ENCODE measurements around the gene NAGS. TPM values are rescaled to one million over a fixed set of nuclear protein-coding genes. Genes with fewer than 3 reads are reported as not detected.
A peak's percentile ranks its signal among the peaks of the same experiment; 100 is the strongest.
"Not testable (repeated sequence)": the region's sequence is repeated elsewhere in the genome, so short reads cannot be mapped to it uniquely, and the experiment has no call there.

Gene NAGS
- total RNA-seq, 1 donor from 2014 or later: 1.0 TPM

DNA sequence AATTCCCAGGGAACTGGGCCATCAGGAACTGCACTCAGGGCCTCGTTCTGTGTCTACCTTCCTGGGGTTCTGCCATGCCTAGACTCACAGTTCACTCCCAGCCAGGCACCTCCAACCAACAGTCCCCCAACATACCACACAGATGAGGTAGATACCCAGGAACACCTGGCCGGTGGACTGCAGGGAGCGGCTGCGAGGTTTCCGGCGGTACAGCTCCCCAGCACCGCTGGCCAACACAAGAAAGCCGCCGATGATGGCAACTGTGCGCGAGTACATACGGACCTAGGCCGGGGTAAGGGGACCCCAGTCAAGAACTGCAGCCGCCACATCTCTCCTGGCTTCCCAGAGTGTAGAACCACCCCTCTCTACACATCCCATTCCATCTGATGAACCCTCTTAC lies 8.5 kb downstream of the NAGS start:
- DNase-seq (ENCODE audit: low read depth) (no peak), FAIRE-seq (no peak)
- H3K9me3 ChIP-seq (ENCODE audit: insufficient read depth, low read depth, low read length): no peaks in the 10 kb centered on the region
- no peaks in the 10 kb centered on the region for H3K27me3 ChIP-seq (ENCODE audit: insufficient read depth, low read length)
- no peak overlapping the region for H3K4me3 ChIP-seq (ENCODE audit: insufficient read depth, low read depth, low read length)
- peaks cover 13% of the 10 kb centered on the region for H4K20me1 ChIP-seq (ENCODE audit: insufficient read depth, low read length)
- H3K9ac ChIP-seq (ENCODE audit: low read length): no peak overlapping the region
- H3K36me3 ChIP-seq (ENCODE audit: insufficient read depth, low read length): no peaks in the 10 kb centered on the region
- H3K4me1 ChIP-seq (ENCODE audit: insufficient read depth, low read length): peaks cover 12% of the 10 kb centered on the region
- H2AFZ ChIP-seq (ENCODE audit: low read depth, low read length): no peak overlapping the region
- Mint-ChIP-seq H3K36me3 (ENCODE audit: low read depth, unreplicated experiment) (peaks cover 6% of the 10 kb centered on the region), H3K27me3 (ENCODE audit: low read depth, unreplicated experiment) (no peaks in the 10 kb centered on the region), H3K4me3 (ENCODE audit: unreplicated experiment) (peak overlapping the region; percentile 40), H3K4me1 (ENCODE audit: low read depth, unreplicated experiment) (peaks cover 8% of the 10 kb centered on the region), H3K27ac (ENCODE audit: unreplicated experiment) (no peak overlapping the region), H3K9me3 (ENCODE audit: unreplicated experiment) (no peaks in the 10 kb centered on the region)
- H3K27ac ChIP-seq (ENCODE audit: low read depth, low read length): no peak overlapping the region
- TF ChIP-seq, protein P1, sequence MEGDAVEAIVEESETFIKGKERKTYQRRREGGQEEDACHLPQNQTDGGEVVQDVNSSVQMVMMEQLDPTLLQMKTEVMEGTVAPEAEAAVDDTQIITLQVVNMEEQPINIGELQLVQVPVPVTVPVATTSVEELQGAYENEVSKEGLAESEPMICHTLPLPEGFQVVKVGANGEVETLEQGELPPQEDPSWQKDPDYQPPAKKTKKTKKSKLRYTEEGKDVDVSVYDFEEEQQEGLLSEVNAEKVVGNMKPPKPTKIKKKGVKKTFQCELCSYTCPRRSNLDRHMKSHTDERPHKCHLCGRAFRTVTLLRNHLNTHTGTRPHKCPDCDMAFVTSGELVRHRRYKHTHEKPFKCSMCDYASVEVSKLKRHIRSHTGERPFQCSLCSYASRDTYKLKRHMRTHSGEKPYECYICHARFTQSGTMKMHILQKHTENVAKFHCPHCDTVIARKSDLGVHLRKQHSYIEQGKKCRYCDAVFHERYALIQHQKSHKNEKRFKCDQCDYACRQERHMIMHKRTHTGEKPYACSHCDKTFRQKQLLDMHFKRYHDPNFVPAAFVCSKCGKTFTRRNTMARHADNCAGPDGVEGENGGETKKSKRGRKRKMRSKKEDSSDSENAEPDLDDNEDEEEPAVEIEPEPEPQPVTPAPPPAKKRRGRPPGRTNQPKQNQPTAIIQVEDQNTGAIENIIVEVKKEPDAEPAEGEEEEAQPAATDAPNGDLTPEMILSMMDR (IDR thresholded peaks at IDR 0.05; ENCODE audit: insufficient read depth, low read depth, low read length): no peak
- TF ChIP-seq EZH2 (IDR thresholded peaks at IDR 0.05; ENCODE audit: insufficient read depth, low read length): no peak
- H3K4me2 ChIP-seq (ENCODE audit: low read length): no peak overlapping the region
- no peaks in the 10 kb centered on the region for H3K79me2 ChIP-seq (ENCODE audit: insufficient read depth, low read length)

DNA sequence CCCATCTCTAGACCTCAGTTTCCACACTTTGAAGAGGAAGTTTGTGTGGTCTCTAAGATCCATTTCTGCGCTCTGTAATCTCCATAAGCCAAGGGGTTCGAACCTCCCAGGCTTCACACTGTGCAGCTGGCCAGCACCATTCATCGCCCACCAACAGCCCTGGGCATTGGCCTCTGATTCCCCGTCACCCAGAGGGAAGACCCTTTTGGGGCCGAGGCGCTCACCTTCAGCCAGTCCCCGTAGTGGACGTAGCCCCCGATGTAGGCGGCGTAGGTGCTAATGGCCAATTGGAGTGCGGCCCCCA lies 9.7 kb downstream of the NAGS start:
- H3K9me3 ChIP-seq (ENCODE audit: insufficient read depth, low read depth, low read length): no peaks in the 10 kb centered on the region
- DNase-seq (ENCODE audit: low read depth) (no peak), FAIRE-seq (no peak)
- Mint-ChIP-seq H3K36me3 (ENCODE audit: low read depth, unreplicated experiment) (peaks cover 14% of the 10 kb centered on the region), H3K27ac (ENCODE audit: unreplicated experiment) (peak overlapping the region; percentile 96), H3K9me3 (ENCODE audit: unreplicated experiment) (peaks cover 2% of the 10 kb centered on the region), H3K27me3 (ENCODE audit: low read depth, unreplicated experiment) (no peaks in the 10 kb centered on the region), H3K4me1 (ENCODE audit: low read depth, unreplicated experiment) (peaks cover 3% of the 10 kb centered on the region), H3K4me3 (ENCODE audit: unreplicated experiment) (peak overlapping the region; percentile 98)
- peak overlapping the region; percentile 87 for H2AFZ ChIP-seq (ENCODE audit: low read depth, low read length)
- peak overlapping the region; percentile 92 for H3K4me3 ChIP-seq (ENCODE audit: insufficient read depth, low read depth, low read length)
- no peaks in the 10 kb centered on the region for H3K79me2 ChIP-seq (ENCODE audit: insufficient read depth, low read length)
- no peaks in the 10 kb centered on the region for H3K27me3 ChIP-seq (ENCODE audit: insufficient read depth, low read length)
- H3K4me2 ChIP-seq (ENCODE audit: low read length): peak overlapping the region; percentile 96
- H3K9ac ChIP-seq (ENCODE audit: low read length): peak overlapping the region; percentile 94
- H3K27ac ChIP-seq (ENCODE audit: low read depth, low read length): peak overlapping the region; percentile 63
- peaks cover 4% of the 10 kb centered on the region for H4K20me1 ChIP-seq (ENCODE audit: insufficient read depth, low read length)
- H3K36me3 ChIP-seq (ENCODE audit: insufficient read depth, low read length): no peaks in the 10 kb centered on the region
- H3K4me1 ChIP-seq (ENCODE audit: insufficient read depth, low read length): peaks cover 8% of the 10 kb centered on the region
- no peak for TF ChIP-seq EZH2 (IDR thresholded peaks at IDR 0.05; ENCODE audit: insufficient read depth, low read length)
- TF ChIP-seq, protein P1 (IDR thresholded peaks at IDR 0.05; ENCODE audit: insufficient read depth, low read depth, low read length): no peak

- Histone ChIP-seq H3K9me3 (ENCODE audit: insufficient read depth, low read depth, low read length) (no peaks in the 10 kb centered on the region), H4K20me1 (ENCODE audit: insufficient read depth, low read length) (no peaks in the 10 kb centered on the region), H3K4me3 (ENCODE audit: insufficient read depth, low read depth, low read length) (peak within 1 kb of the TSS; percentile 92), H3K4me2 (ENCODE audit: low read length) (peak within 1 kb of the TSS; percentile 96), H3K9ac (ENCODE audit: low read length) (peak within 1 kb of the TSS; percentile 94), H3K27ac (ENCODE audit: low read depth, low read length) (peak within 1 kb of the TSS; percentile 63), H3K36me3 (ENCODE audit: insufficient read depth, low read length) (no peaks in the 10 kb centered on the region), H3K27me3 (ENCODE audit: insufficient read depth, low read length) (no peaks in the 10 kb centered on the region), H2AFZ (ENCODE audit: low read depth, low read length) (peak within 1 kb of the TSS; percentile 87), H3K79me2 (ENCODE audit: insufficient read depth, low read length) (no peaks in the 10 kb centered on the region), H3K4me1 (ENCODE audit: insufficient read depth, low read length) (peaks cover 8% of the 10 kb centered on the region)
- peaks cover 2% of the 10 kb centered on the region for H3K9me3 Mint-ChIP-seq (ENCODE audit: unreplicated experiment)
- H3K4me1 Mint-ChIP-seq (ENCODE audit: low read depth, unreplicated experiment): peaks cover 3% of the 10 kb centered on the region
- no peak for TF ChIP-seq EZH2 (IDR thresholded peaks at IDR 0.05; ENCODE audit: insufficient read depth, low read length)
- TF ChIP-seq, protein P1 (IDR thresholded peaks at IDR 0.05; ENCODE audit: insufficient read depth, low read depth, low read length): no peak
- DNase-seq (ENCODE audit: low read depth): peak; percentile 88
- no peak for FAIRE-seq
- peaks cover 13% of the 10 kb centered on the region for H3K36me3 Mint-ChIP-seq (ENCODE audit: low read depth, unreplicated experiment)
- H3K27me3 Mint-ChIP-seq (ENCODE audit: low read depth, unreplicated experiment): no peaks in the 10 kb centered on the region
- H3K4me3 Mint-ChIP-seq (ENCODE audit: unreplicated experiment): peak within 1 kb of the TSS; percentile 98
- peak within 1 kb of the TSS; percentile 96 for H3K27ac Mint-ChIP-seq (ENCODE audit: unreplicated experiment)
Observed at GRCh38 chr17:44014437-44015172, 10.2 kb downstream of the NAGS start, which contains the start of gene TMEM101. Gene TMEM101 (minus strand): TSS chr17:44014963. CDS start chr17:44014952, 11 bp downstream.

DNA sequence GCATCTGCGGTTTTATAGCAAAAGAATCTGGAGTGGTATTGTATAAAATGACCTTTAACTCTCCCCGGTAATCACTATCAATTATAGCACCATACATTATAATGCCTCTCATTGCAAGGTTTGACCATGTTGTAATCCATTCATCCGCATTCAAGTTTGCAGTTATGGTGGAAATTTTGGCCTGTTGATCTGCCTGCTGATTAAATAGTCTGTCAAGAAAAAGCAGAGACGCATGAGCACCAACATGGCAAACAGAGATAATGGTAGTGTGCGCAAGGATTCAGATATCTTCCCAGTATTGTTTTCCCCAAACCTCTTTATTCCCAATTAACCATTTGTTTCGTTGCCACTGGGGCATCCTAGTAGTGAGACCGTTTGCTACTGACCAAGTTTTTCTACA lies 16.8 kb downstream of the NAGS start:
- not testable (repeated sequence) for H3K4me2 ChIP-seq (ENCODE audit: low read length); H3K4me3 ChIP-seq (ENCODE audit: insufficient read depth, low read depth, low read length); H2AFZ ChIP-seq (ENCODE audit: low read depth, low read length); H3K4me3 Mint-ChIP-seq (ENCODE audit: unreplicated experiment); H3K79me2 ChIP-seq (ENCODE audit: insufficient read depth, low read length); H3K9me3 Mint-ChIP-seq (ENCODE audit: unreplicated experiment); H3K9me3 ChIP-seq (ENCODE audit: insufficient read depth, low read depth, low read length); H3K27me3 ChIP-seq (ENCODE audit: insufficient read depth, low read length); H3K27ac ChIP-seq (ENCODE audit: low read depth, low read length); H3K4me1 Mint-ChIP-seq (ENCODE audit: low read depth, unreplicated experiment); H3K27me3 Mint-ChIP-seq (ENCODE audit: low read depth, unreplicated experiment); DNase-seq (ENCODE audit: low read depth); H3K9ac ChIP-seq (ENCODE audit: low read length); H3K27ac Mint-ChIP-seq (ENCODE audit: unreplicated experiment); H3K36me3 ChIP-seq (ENCODE audit: insufficient read depth, low read length); FAIRE-seq; H3K4me1 ChIP-seq (ENCODE audit: insufficient read depth, low read length)
- peaks cover 23% of the 10 kb centered on the region for H3K36me3 Mint-ChIP-seq (ENCODE audit: low read depth, unreplicated experiment)
- H4K20me1 ChIP-seq (ENCODE audit: insufficient read depth, low read length): peaks cover 18% of the 10 kb centered on the region

Data from astrocyte (in vitro differentiated cells and primary cell).